BJ (cell line): ENCODE data around the gene FRMPD3. TPM values are rescaled to one million over a fixed set of nuclear protein-coding genes. Genes with fewer than 3 reads are reported as not detected.
"Not testable (repeated sequence)": the region's sequence is repeated elsewhere in the genome, so short reads cannot be mapped to it uniquely, and the experiment has no call there.

ENCODE experiments used
- CTCF ChIA-PET: fragments of 350-600 bp; formaldehyde crosslinking; extraction: SDS; loops from one replicate; lab custom pipeline; 2021; ENCODE audit warnings: antibody characterized with exemption, inconsistent platforms; lab: Yijun Ruan, JAX
- POLR2A ChIA-PET: fragments of 300-600 bp; sonication (Branson Sonifier 250); formaldehyde crosslinking; extraction: SDS; loops from one replicate; lab custom pipeline; 2021; ENCODE audit warnings: antibody characterized with exemption; lab: Charles Lee
- DNase-seq: peaks from one replicate; pipeline ENCODE4 v3.0.0-alpha.2; 2011; ENCODE audit warnings: low read depth
- H3K27me3 ChIP-seq: 2 replicates; pipeline ENCODE4 v1.6.0; 2011; ENCODE audit warnings: low read length; ENCODE audit not compliant: control insufficient read depth, insufficient read depth
- H3K36me3 ChIP-seq: 2 replicates; pipeline ENCODE4 v1.5.1; 2011; ENCODE audit warnings: low read length; ENCODE audit not compliant: control insufficient read depth, insufficient read depth
- H3K4me3 ChIP-seq: 2 replicates; pipeline ENCODE4 v1.5.1; 2011; ENCODE audit warnings: low read depth, mild to moderate bottlenecking, control low read depth, low read length
- CTCF ChIP-seq: IDR thresholded peaks from 2 replicates; pipeline ENCODE4 v1.5.1; 2011; ENCODE audit warnings: low read depth, mild to moderate bottlenecking, control low read depth, inconsistent platforms, low read length, moderate library complexity; ENCODE audit not compliant: insufficient read depth
- polyA plus RNA-seq: library from polyadenylated mRNA; depleted of rRNA; stranded (reverse); fragments of >200 nt; gene quantifications from 2 replicates; pipeline ENCODE4 v1.2.3, GENCODE V29; 2011

The FRMPD3 gene
- polyA plus RNA-seq, 1 experiment = 0.02 TPM

GRCh38 chrX:107457289-107457688 lies 7.8 kb downstream of the FRMPD3 start:
- no peak for DNase-seq
- no peak overlapping the region for H3K4me3 ChIP-seq
- H3K27me3 ChIP-seq = no peaks in the 10 kb centered on the region
- no peaks in the 10 kb centered on the region for H3K36me3 ChIP-seq
- ChIA-PET CTCF (no interaction called here), POLR2A (no interaction called here)
- no peak for TF ChIP-seq CTCF

- H3K27me3 ChIP-seq = no peaks in the 10 kb centered on the region
- H3K4me3 ChIP-seq = no peak overlapping the region
- no peaks in the 10 kb centered on the region for H3K36me3 ChIP-seq
- DNase-seq = no peak
- CTCF ChIA-PET = no interaction called here
- no peak for TF ChIP-seq CTCF
- POLR2A ChIA-PET = no interaction called here
Measured at GRCh38 chrX:107465932-107466620, 16.6 kb downstream of the FRMPD3 start.

- CTCF ChIA-PET = no interaction called here
- Histone ChIP-seq H3K27me3 (no peaks in the 10 kb centered on the region), H3K36me3 (no peaks in the 10 kb centered on the region), H3K4me3 (no peak overlapping the region)
- DNase-seq = no peak
- POLR2A ChIA-PET = no interaction called here
- TF ChIP-seq CTCF = no peak
Measured at GRCh38 chrX:107467271-107467670, 17.8 kb downstream of the FRMPD3 start.

- CTCF ChIA-PET = no interaction called here
- no peak for DNase-seq
- Histone ChIP-seq H3K4me3 (no peak overlapping the region), H3K36me3 (no peaks in the 10 kb centered on the region), H3K27me3 (no peaks in the 10 kb centered on the region)
- POLR2A ChIA-PET = no interaction called here
- no peak for TF ChIP-seq CTCF
Measured at GRCh38 chrX:107470198-107470597, 20.7 kb downstream of the FRMPD3 start.

GRCh38 chrX:107470971-107471370 lies 21.5 kb downstream of the FRMPD3 start:
- TF ChIP-seq CTCF = no peak
- POLR2A ChIA-PET = no interaction called here
- CTCF ChIA-PET = no interaction called here
- Histone ChIP-seq H3K4me3 (no peak overlapping the region), H3K27me3 (no peaks in the 10 kb centered on the region), H3K36me3 (no peaks in the 10 kb centered on the region)
- no peak for DNase-seq

GRCh38 chrX:107471420-107471819 lies 22.0 kb downstream of the FRMPD3 start:
- POLR2A ChIA-PET, CTCF ChIA-PET, H3K4me3 ChIP-seq, H3K27me3 ChIP-seq, DNase-seq, H3K36me3 ChIP-seq: not testable (repeated sequence)
